GM12875 (cell line): Measurements from ENCODE around the gene MYO16.

Experiments used
- H3K4me3 ChIP-seq: one replicate; pipeline ENCODE4 v1.5.1; 2011; ENCODE audit warnings: low read depth, low read length, control low read depth
- CTCF ChIP-seq: IDR thresholded peaks from 2 replicates; pipeline ENCODE4 v1.5.1; 2011; ENCODE audit warnings: low read depth, mild to moderate bottlenecking, control low read depth, inconsistent platforms, low read length, moderate library complexity, borderline replicate concordance; ENCODE audit not compliant: insufficient read depth

The MYO16 gene

DNA sequence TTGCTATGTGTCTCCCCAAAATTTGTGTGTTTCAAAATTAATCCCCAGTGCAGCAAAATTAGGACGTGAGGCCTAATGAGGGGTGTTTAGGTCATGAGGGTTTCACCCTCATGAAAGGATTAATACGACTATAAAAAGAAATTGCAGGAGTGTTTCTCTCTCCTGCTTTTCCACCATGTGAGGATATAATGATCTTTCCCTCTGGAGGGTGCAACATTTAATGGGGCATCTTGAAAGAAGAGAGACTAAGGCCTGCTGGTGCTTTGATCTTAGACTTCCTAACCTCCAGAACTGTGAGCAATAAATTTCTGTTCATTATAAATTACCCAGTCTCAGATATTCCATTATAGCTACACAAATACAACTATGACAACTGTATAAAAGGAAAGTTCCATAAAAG is 183.2 kb downstream of the MYO16 start:
- no peak for TF ChIP-seq CTCF
- H3K4me3 ChIP-seq: no peak overlapping the region

GRCh38 chr13:108813587-108814170 is 184.3 kb downstream of the MYO16 start:
- H3K4me3 ChIP-seq: no peak overlapping the region
- no peak for TF ChIP-seq CTCF

DNA sequence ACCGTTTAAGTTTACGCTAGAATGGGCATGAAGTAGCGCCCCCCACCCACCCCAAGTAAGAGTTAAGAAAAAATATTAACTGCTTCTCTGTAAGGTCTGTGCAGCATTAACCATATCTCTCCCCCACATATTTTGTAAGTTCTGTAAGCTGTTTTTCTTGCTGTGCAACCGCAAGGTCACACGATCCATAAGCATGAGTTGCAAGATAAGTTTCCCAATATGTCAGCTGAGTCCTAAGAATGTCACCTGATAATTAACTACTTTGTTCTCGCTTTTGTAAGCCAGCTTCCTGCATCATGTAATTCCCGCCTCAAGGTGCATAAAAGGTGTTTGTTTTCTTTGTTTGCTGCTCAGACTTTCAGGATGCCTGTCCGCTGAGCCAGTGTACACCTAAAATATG is 187.0 kb downstream of the MYO16 start:
- no peak overlapping the region for H3K4me3 ChIP-seq

GRCh38 chr13:108827646-108828045 is 198.2 kb downstream of the MYO16 start:
- TF ChIP-seq CTCF: no peak

More for the DNA sequence above, 187.0 kb downstream of the MYO16 start:
- TF ChIP-seq CTCF: no peak

GRCh38 chr13:108828086-108828815 is 198.8 kb downstream of the MYO16 start:
- TF ChIP-seq CTCF: no peak
- H3K4me3 ChIP-seq: no peak overlapping the region

More at GRCh38 chr13:108827646-108828045, 198.2 kb downstream of the MYO16 start:
- H3K4me3 ChIP-seq: no peak overlapping the region

DNA sequence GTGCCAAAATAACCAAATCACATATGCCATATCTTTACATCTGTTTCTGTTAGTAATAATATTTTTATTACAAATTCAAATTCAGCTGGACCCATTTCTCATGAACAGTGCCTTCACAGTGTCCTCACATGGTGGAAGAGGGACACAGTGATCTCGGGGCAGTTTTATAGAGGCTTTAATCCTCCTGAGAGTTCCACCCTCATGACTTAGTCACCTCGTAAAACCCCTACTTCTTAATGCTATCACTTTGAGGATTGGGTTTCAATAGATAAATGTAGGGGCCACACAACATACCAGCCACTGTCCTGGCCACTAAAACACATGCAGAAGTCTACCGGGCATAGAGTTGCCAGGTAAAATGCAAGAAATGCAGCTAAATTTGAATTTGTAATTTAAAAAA is 201.5 kb downstream of the MYO16 start:
- TF ChIP-seq CTCF: no peak

DNA sequence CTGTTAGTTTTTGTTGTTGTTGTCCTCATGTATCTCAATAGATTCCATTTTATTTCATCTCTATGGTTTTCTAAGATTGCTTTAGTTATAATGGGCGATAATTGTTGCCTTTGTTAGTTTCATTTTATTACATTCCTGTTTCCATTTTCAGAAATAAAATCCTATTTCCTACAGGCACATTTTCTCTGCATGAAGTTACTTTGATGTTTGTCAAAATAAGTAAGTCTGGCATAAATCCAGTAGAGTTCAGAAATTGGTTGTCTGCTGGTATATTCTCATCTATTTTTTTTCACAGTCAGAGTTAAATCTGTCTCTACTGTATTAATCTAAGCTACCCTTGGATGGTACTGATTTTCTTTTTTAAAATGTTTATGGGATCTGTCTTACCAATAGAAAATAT is 204.1 kb downstream of the MYO16 start:
- no peak overlapping the region for H3K4me3 ChIP-seq
- no peak for TF ChIP-seq CTCF

More for the DNA sequence above, 201.5 kb downstream of the MYO16 start:
- H3K4me3 ChIP-seq: no peak overlapping the region
